NCI-H2196 (cell line): ENCODE data around the gene BMP8B.

Experiments
- DNase-seq: peaks from one replicate; lab custom pipeline; 2025; ENCODE audit not compliant: unreplicated experiment; lab: John Stamatoyannopoulos, UW

BMP8B gene

DNA sequence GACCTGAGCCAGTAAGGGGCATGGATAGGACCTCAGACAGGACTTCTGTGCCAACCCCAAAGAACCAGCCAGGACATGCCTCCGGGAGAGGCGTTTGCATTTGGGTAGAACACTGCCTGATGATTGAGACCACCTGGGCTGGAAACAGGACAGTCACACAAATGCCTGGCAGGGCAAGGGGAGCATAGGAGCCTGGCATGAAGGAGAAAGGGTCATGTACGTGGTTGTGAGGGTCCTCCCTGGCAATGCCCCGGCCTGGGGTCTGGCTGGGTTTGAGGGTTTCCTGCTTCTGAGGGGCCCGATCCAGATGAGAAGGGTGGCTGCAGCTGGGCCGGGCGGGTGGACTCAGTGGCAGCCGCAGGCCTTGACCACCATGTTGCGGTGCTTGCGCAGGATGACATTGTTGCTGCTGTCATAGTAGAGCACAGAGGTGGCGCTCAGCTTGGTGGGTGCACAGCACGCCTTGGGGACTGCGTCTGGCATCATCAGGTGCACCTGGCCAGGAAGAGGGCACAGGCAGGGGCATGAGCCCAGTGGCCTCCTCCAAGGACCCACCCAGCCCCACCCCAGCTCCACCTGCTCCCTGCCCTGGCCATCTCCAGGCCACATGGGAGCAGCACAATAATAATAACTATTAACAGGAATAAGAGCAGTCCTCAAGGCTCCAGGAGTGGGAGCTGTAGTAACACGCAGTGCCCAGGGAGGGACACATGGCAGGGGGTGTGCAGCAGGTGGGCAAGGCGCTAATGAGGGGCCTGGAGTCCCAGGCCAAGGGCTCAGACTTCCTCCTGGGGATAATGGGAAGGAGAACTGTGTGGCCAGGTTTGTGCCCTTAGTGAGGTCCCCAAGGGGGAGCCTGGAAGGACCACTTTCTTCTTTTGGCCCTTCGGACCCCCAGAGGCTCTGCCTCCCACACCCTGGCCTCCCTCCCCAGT lies 28.3 kb downstream of the BMP8B start:
- no peak for DNase-seq

DNA sequence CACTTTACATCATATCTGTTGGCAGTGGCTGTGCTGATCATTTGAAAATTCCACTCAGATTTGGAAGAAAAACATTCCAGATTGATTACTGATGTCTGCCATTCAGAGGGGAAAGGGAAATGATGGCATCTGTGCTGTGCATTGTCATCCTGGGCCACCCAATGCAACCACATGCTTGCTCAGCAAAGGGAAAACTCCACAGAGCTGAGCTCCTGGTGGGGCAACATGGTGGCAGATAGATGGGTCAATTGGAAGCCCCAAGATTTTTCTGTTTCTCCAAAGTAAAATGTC lies 29.3 kb downstream of the BMP8B start:
- DNase-seq, result no peak

DNA sequence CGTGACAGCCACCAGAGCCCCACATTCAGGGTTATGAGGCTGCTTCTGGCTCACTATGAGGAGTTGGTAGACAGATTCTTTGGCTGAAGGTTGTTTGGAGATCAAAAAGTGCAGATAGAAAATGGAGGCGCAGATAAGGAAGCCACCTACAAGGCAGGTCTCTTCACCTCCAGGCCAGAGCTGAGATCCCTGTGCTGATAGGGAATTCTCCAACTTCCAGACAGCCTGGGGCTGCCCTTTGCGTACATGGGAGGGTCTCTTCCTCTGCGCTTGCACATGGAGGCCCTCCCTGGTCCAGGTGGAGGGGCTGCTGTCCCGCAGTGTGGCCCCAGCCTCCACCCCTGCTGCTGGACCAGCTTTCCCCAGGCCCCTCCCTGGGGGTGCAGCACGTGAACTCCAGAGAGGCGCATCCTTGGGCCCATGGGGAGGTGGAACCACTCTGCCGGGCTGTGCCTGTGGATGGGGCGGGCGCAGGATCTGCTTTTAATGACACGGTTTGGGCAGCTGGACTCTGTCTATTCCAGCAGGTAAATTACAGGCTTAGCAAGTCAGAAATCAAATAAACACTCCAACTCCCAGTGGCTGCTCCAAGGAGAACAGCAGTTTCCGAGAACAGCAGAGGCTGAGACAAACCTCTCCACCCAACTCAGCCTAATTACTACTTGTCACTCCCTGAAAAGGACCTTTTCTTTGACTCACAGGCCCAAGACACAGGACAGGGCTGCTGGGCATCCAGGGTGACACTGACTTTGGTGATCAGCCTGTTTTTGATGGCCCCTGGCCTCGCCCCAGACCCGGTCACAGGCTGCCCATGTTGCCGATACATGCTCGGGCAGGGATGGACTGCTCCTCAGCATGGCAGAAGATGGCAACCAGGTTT lies 29.9 kb downstream of the BMP8B start:
- DNase-seq, result no peak

DNA sequence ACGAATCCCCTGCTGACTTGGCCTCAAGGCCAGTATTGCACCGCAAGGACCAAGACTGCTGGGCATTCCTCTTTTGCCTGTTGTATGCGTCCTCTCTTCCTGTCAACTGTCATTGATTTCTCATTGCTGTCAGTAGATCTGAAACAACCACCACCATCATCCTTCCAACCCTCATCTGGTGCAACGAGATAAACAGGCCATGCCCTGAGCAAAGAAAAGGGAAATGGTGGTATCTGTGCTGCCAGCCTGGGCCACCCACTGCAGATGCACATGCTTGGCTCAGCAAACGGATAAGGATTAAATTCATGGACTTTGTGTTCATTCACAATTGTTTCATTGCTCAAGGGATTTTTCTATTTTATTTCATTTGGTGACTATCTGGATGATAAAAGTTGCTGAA lies 31.2 kb downstream of the BMP8B start:
- no peak for DNase-seq

- no peak for DNase-seq
These were observed 32.6 kb downstream of the BMP8B start for GRCh38 chr1:39755965-39756659.

GRCh38 chr1:39754906-39755504 lies 33.7 kb downstream of the BMP8B start:
- DNase-seq, result no peak

- DNase-seq, result peak; percentile 40
These were observed 34.6 kb downstream of the BMP8B start for GRCh38 chr1:39754026-39754570.

- peak; percentile 35 for DNase-seq
These were observed 35.3 kb downstream of the BMP8B start for GRCh38 chr1:39753132-39754025.

GRCh38 chr1:39752703-39753102 lies 36.0 kb downstream of the BMP8B start:
- DNase-seq, result no peak

GRCh38 chr1:39751595-39751994 lies 37.1 kb downstream of the BMP8B start:
- no peak for DNase-seq

DNA sequence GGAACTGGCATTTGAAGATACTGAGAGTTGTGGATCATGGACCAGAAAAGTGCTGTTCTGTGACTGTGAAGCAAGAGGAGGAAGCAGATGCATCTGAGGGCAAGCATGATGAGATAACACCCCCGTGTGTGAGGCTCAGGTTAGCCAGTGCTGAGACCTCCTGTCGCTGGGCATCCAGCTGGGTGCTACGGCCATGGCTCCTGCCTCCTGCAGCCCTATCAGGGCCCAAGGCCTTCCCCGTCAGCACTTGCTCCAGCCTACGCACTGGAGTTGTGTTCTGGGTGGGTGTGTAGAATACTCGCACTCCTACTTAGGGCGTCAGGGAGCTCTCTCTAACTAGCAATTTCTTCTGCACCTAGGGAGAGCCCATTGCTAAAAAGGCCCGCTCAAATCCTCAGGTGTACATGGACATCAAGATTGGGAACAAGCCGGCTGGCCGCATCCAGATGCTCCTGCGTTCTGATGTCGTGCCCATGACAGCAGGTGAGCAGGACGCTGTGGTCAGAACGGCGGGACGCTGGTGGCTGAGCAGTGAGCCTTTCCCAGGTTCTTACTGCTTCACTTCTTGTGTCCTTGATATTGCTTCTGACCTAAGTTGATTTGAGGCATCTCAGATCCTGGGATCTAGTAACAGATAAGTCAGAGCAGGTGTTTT lies 43.5 kb downstream of the BMP8B start:
- no peak for DNase-seq

DNA sequence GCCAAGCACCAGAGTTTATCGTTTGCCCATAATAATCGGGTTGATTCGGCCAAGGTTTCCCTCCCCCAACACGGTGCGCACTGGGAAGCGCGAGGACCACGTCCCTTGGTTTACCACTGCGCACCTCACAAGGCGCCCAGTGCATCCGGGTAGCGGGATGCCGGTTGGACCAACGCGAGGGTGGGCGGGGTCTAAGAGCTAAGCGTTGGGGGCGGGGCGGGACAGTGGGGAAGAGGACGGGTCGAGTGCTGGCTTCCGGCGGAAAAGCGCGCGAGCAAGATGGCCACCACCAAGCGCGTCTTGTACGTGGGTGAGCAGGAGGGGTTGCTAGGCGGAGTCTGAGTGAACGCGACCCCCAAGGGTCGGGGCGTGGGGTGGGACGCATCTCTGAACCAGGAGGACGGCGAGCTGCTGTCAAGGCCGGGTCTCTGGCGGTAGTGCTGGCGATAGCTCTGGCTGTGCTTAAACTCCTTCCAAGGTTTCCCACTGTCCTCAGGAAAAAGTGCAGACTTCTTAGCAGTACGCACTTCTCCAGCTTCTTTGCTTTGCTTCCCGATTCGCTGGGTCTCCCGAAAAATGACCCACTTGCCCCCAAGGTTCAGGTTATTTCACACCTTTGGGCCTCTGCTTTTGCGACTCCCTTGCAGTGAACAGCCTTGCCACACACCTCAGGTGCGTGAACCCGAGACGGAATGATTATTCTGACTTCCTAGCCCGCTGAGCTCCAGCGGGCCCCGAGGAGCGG lies 49.9 kb downstream of the BMP8B start, which contains the start of gene PPIE:
PPIE (plus strand) TSS at position 261 of the 745 bp plus-strand sequence; CDS start at position 280, 19 bp downstream.
- peak; percentile 88 for DNase-seq

- DNase-seq, result no peak
These were observed 51.0 kb downstream of the BMP8B start for GRCh38 chr1:39737546-39738169.

- DNase-seq, result no peak
These were observed 52.9 kb downstream of the BMP8B start for GRCh38 chr1:39735731-39736130.

DNA sequence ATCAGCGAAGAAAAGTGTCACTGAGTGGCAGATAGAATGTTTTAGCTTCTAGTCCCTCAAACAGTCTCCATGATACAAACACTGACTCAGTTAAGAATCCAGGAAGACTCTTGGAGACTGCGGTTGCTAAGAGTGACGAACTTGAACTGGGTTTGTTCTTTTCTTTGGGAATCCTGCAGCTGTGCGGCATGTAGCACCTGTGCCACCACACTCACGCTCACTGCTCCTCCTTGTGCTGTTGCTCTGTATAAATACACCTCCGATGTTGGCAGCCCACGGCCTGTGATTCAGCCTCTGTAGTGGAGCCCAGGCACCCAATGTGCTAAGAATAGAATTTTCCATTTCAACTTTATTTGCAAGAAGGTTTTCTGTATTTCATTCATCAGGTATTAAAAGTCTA lies 55.5 kb downstream of the BMP8B start:
- no peak for DNase-seq

DNA sequence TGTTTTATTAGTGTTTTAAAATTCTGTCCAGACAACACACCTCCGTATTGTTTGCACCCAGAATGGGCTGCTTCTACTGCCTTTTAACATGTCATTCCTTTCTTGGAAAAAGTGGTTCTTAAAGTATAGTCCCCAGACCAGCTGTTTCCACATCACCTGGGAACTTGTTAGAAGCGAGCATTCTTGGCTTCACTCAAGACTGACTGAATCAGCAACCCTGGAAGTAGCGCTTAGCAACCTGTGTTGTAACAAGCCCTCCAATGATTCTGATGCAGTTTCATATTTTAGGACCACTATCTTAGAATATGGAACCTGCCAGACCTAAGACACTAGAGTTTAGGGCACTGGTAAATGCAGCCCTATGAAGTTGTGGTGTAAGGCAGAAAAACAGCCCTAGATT lies 55.9 kb downstream of the BMP8B start:
- no peak for DNase-seq

DNA sequence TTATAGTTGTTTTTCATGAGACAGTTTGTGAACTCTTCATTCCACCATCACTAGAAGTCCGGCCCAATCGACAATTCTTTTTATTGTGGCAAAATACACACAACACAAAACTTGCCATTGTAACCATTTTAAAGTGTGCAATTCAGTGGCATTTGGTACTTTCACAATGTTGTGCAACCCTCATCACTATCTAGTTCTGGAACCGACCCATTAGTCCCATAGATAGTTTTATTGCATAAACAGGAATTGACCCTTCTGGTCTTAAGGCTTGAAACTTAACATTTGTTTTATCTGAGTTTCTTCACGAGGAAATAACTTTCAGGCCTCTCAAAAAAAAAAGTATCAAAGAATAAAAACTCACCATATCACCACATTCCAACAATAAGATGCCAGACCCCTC lies 58.8 kb downstream of the BMP8B start:
- DNase-seq, result no peak

- DNase-seq, result no peak
These were observed 59.6 kb downstream of the BMP8B start for GRCh38 chr1:39729030-39729429.
